MM.1S (cell line): ENCODE measurements around the gene TMEM187.

ENCODE experiments used
- DNase-seq: peaks from one replicate; pipeline ENCODE4 v3.0.0-alpha.2; 2015
- H2AFZ ChIP-seq: fragments of 300-600 bp; sonication (generic); 2 replicates; pipeline ENCODE4 v1.6.0; 2016; ENCODE audit warnings: antibody characterized with exemption, low read length
- H3F3A ChIP-seq: fragments of 300-600 bp; sonication (generic); 2 replicates; pipeline ENCODE4 v1.6.1; 2016; ENCODE audit warnings: mild to moderate bottlenecking, antibody characterized with exemption, low read length, moderate library complexity, mixed read lengths; ENCODE audit not compliant: insufficient read depth
- H3K27ac ChIP-seq: fragments of 300-600 bp; sonication (generic); 2 replicates; pipeline ENCODE4 v1.5.1; 2016; ENCODE audit warnings: mild to moderate bottlenecking, low read length
- H3K27me3 ChIP-seq: fragments of 300-600 bp; sonication (generic); replicated peaks from 2 replicates; pipeline ENCODE4 v1.6.0; 2016; ENCODE audit warnings: low read length; ENCODE audit not compliant: insufficient read depth
- H3K36me3 ChIP-seq: fragments of 300-600 bp; sonication (generic); replicated peaks from 2 replicates; pipeline ENCODE4 v1.6.1; 2016; ENCODE audit warnings: mild to moderate bottlenecking, low read length, mixed read lengths; ENCODE audit not compliant: insufficient read depth
- H3K4me1 ChIP-seq: fragments of 300-600 bp; sonication (generic); 2 replicates; pipeline ENCODE4 v1.6.1; 2016; ENCODE audit warnings: low read length, mixed read lengths
- H3K4me2 ChIP-seq: fragments of 300-600 bp; sonication (generic); 2 replicates; pipeline ENCODE4 v1.6.0; 2016; ENCODE audit warnings: low read depth, low read length
- H3K4me3 ChIP-seq: fragments of 300-600 bp; sonication (generic); 2 replicates; pipeline ENCODE4 v1.5.1; 2016; ENCODE audit warnings: low read length, mixed read lengths
- H3K79me2 ChIP-seq: fragments of 300-600 bp; sonication (generic); 2 replicates; pipeline ENCODE4 v1.6.1; 2016; ENCODE audit warnings: mixed run types, low read length, mixed read lengths
- H3K9ac ChIP-seq: fragments of 300-600 bp; sonication (generic); 2 replicates; pipeline ENCODE4 v1.6.1; 2016; ENCODE audit warnings: low read length, mixed read lengths
- H3K9me2 ChIP-seq: fragments of 300-600 bp; sonication (generic); replicated peaks from 2 replicates; pipeline ENCODE4 v1.6.1; 2016; ENCODE audit warnings: mild to moderate bottlenecking, low read length, mixed read lengths; ENCODE audit not compliant: insufficient read depth
- H3K9me3 ChIP-seq: fragments of 300-600 bp; sonication (generic); replicated peaks from 2 replicates; pipeline ENCODE4 v1.6.1; 2016; ENCODE audit warnings: mild to moderate bottlenecking, low read length, mixed read lengths; ENCODE audit not compliant: insufficient read depth
- H4K20me1 ChIP-seq: fragments of 300-600 bp; sonication (generic); 2 replicates; pipeline ENCODE4 v1.6.1; 2016; ENCODE audit warnings: mild to moderate bottlenecking, low read length, moderate library complexity, mixed read lengths; ENCODE audit not compliant: insufficient read depth
- EZH2 ChIP-seq: fragments of 300-600 bp; sonication (generic); optimal IDR thresholded peaks from 2 replicates; pipeline ENCODE3; 2017; ENCODE audit warnings: low read depth, mild to moderate bottlenecking, antibody characterized with exemption, low read length, mixed read lengths
- EZH2phosphoT487 ChIP-seq: fragments of 300-600 bp; sonication (generic); IDR thresholded peaks from 2 replicates; pipeline ENCODE4 v1.6.1; 2018; ENCODE audit warnings: antibody characterized with exemption, low read length
- TF ChIP-seq, protein P1 (sequence below): fragments of 300-600 bp; sonication (generic); IDR thresholded peaks from 2 replicates; pipeline ENCODE4 v1.5.1; 2016; ENCODE audit warnings: antibody characterized with exemption, low read length, mixed read lengths

Gene TMEM187, protein sequence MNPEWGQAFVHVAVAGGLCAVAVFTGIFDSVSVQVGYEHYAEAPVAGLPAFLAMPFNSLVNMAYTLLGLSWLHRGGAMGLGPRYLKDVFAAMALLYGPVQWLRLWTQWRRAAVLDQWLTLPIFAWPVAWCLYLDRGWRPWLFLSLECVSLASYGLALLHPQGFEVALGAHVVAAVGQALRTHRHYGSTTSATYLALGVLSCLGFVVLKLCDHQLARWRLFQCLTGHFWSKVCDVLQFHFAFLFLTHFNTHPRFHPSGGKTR

DNA sequence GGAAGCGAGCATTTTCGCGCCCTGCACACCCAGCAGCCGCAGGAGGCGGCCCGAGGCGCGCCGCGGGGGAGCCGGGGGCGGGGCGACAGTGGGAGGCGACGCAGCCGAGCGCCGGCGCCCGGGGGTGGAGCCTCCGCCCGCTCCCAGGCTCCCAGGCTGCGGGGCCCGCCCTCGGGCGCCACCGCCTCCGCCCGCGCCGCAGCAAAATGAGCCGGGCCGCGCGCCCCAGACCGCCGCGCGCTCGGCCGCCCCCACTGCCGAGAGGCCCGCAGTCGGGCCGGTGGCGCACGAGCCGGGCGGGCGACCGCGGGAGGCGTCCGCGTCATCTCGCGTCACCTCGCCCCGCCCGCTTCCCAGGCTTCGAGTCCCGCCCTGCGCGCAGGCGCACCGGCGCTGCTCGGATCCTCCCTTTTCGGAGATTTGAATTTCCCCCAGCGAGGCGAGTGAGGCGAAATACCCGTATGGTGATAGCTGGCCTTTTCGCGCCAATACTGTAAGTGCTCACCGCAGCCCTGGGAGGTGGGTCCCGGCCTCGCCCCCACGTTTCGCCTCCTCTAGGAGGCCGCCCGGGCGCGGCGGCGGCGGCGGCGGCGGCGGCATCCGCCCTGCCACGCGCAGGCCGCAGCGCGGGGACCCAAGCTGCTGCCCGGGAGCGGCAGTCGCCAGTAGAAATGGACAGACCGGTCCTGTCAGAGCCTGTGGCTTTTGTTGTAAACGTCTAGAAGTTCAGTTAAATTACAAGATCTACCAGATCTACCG lies at the start of gene TMEM187:
Gene TMEM187 (plus strand): TSS at position 387 of the 759 bp plus-strand sequence. CDS start 9,309 bp downstream, outside the sequence.
- peak within 1 kb of the TSS; percentile 94 for H3K4me3 ChIP-seq
- peaks cover 5% of the 10 kb centered on the region; the same call in 1 of the 2 replicates for H4K20me1 ChIP-seq
- peak; percentile 93 for DNase-seq
- H3K4me1 ChIP-seq: peaks cover 13% of the 10 kb centered on the region
- H3K9me2 ChIP-seq: no peaks in the 10 kb centered on the region
- no peaks in the 10 kb centered on the region for H3K36me3 ChIP-seq
- no peaks in the 10 kb centered on the region for H3K9me3 ChIP-seq
- H3F3A ChIP-seq: peaks cover 36% of the 10 kb centered on the region
- peak within 1 kb of the TSS; percentile 100 for H3K9ac ChIP-seq
- H3K4me2 ChIP-seq: peak within 1 kb of the TSS; percentile 82
- peaks cover 49% of the 10 kb centered on the region for H3K79me2 ChIP-seq
- TF ChIP-seq, protein P1, sequence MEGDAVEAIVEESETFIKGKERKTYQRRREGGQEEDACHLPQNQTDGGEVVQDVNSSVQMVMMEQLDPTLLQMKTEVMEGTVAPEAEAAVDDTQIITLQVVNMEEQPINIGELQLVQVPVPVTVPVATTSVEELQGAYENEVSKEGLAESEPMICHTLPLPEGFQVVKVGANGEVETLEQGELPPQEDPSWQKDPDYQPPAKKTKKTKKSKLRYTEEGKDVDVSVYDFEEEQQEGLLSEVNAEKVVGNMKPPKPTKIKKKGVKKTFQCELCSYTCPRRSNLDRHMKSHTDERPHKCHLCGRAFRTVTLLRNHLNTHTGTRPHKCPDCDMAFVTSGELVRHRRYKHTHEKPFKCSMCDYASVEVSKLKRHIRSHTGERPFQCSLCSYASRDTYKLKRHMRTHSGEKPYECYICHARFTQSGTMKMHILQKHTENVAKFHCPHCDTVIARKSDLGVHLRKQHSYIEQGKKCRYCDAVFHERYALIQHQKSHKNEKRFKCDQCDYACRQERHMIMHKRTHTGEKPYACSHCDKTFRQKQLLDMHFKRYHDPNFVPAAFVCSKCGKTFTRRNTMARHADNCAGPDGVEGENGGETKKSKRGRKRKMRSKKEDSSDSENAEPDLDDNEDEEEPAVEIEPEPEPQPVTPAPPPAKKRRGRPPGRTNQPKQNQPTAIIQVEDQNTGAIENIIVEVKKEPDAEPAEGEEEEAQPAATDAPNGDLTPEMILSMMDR: no peak
- TF ChIP-seq EZH2phosphoT487 (no peak), EZH2 (no peak)
- H3K27me3 ChIP-seq: no peaks in the 10 kb centered on the region
- H3K27ac ChIP-seq: peak within 1 kb of the TSS; percentile 99
- H2AFZ ChIP-seq: no peak within 1 kb of the TSS

DNA sequence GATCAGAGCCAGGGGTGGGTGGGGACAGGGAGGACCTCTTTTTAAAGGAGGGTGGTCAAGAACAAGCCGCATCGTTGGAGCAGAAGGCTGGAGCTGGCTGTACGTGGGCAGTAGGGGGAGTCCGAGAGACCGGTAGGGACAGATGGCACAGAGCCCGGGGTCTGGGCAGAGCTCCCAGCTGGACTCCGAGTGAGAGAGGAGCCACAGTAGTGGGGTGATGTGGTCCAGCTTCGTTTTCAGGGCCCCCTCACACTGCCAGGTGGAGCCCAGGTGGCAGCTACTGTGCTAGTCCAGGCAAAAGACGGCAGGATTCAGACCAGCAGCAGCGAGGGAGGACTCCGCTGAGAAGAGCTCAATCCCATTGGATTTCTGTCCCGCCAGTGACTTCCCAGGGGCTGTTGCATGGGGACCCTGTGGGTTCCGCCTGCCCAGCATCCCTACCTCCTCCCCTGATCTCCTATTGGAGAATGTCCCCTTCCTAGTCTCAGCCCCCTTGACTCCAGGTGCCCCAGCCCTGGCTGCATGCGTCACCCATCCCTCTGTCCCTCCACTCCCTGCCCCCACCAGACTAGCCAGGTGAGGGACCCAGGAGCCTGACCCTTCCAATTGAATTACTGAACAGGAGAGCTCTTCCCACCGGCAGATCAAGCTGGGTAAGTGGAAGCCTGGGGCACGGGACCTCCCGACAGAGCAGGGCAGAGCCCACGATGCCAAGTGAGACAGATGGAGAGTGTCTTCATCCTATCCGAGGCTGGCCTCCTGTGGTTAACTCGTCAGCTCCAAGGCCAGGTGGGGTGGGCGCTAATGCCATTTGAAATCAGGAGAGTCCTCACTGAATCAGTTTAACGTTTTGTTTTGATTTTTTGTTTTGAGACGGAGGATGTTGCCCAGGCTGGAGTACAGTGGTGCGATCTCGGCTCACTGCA lies 49.4 kb upstream of the TMEM187 start:
- Histone ChIP-seq H2AFZ (no peak overlapping the region), H3K27me3 (no peaks in the 10 kb centered on the region), H3K4me2 (no peak overlapping the region), H3K9ac (no peak overlapping the region), H3K4me1 (0 out of 2 replicates have a peak, but pooled peaks cover 4% of the 10 kb centered on the region), H3K4me3 (no peak overlapping the region), H3K36me3 (no peaks in the 10 kb centered on the region), H3K9me2 (no peaks in the 10 kb centered on the region), H3K79me2 (peaks cover 42% of the 10 kb centered on the region), H4K20me1 (no peaks in the 10 kb centered on the region), H3K27ac (no peak overlapping the region), H3K9me3 (no peaks in the 10 kb centered on the region), H3F3A (peaks cover 34% of the 10 kb centered on the region)
- no peak for DNase-seq
- TF ChIP-seq EZH2 (no peak), EZH2phosphoT487 (no peak)
- TF ChIP-seq, protein P1: no peak

DNA sequence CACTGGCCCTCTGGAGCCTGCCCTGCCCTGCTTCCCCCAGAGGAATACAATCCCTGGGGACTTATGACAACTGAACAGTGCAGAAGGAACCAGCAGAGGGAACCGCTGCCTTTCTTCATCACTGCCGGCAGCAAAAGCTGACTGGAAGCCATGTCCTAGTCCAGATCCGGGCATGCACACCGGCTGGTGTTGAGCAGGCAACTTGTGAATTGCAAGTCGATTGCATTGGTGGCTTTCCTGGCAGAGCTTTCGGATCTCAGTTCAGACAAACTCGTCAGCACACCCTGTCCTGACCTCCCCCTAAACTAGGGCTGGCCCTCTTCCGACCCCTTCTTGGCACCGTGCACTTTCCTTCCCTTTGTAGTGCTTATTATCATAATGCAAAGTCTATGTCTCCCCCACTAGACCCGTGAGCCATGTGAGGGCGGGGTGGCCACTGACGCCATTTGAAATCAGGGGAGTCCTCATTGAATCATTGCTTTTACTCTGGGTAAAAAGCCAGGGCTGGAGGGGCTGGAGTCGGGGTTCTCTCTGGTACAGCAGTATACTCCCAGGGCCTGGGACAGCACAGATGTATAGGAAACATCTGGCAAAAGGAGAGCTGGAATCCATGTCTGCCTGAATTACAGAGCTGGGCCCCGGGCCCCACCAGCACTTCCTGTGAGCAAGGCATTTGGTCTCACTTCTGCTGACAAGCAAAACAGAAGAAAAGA lies 48.2 kb upstream of the TMEM187 start:
- peak overlapping the region; percentile 85 for H3K4me2 ChIP-seq
- no peak overlapping the region for H2AFZ ChIP-seq
- peak; percentile 42 for DNase-seq
- peak overlapping the region; percentile 90 for H3K4me3 ChIP-seq
- H3F3A ChIP-seq: peaks cover 34% of the 10 kb centered on the region
- peak overlapping the region; percentile 98 for H3K27ac ChIP-seq
- H3K36me3 ChIP-seq: no peaks in the 10 kb centered on the region
- H3K9ac ChIP-seq: peak overlapping the region; percentile 98
- no peaks in the 10 kb centered on the region for H3K9me3 ChIP-seq
- TF ChIP-seq, protein P1: peak; percentile 27
- TF ChIP-seq EZH2 (no peak), EZH2phosphoT487 (no peak)
- H3K4me1 ChIP-seq: peaks cover 8% of the 10 kb centered on the region; the same call in 1 of the 2 replicates
- no peaks in the 10 kb centered on the region for H3K9me2 ChIP-seq
- H4K20me1 ChIP-seq: no peaks in the 10 kb centered on the region
- H3K79me2 ChIP-seq: peaks cover 42% of the 10 kb centered on the region
- H3K27me3 ChIP-seq: no peaks in the 10 kb centered on the region
